ENCODE data around the gene AJAP1. TPM values are rescaled to one million over a fixed set of nuclear protein-coding genes. Genes with fewer than 3 reads are reported as not detected.

The AJAP1 gene
- total and polyA plus RNA-seq, 10 of the 15 experiments (the other 5 are each of a cell fraction or from before 2014, with no cell fraction given) = not detected

- no peak overlapping the region for H3K4me2 ChIP-seq (ENCODE audit: control insufficient read depth, insufficient read depth)
- H3K36me3 ChIP-seq (ENCODE audit: control insufficient read depth in 2 of 2, insufficient read depth in 2 of 2, low read length in 1 of 2) = no peaks in the 10 kb centered on the region
- in situ Hi-C loops (cut with MboI) = no loop called here
- WGBS (ENCODE audit: insufficient coverage, insufficient replicate concordance, low lambda C conversion rate, missing lambda C conversion rate) = 57% methylated on average over 22 of the region's 23 CpGs
- no peak overlapping the region for H3K4me3 ChIP-seq
- TF ChIP-seq KDM1A (IDR thresholded peaks at IDR 0.05; ENCODE audit: borderline replicate concordance) (no peak), NFXL1 (IDR thresholded peaks at IDR 0.05; ENCODE audit: borderline replicate concordance) (no peak), MYC (IDR thresholded peaks at IDR 0.05; ENCODE audit: insufficient read depth, insufficient read length, insufficient replicate concordance, low read length, severe bottlenecking) (no peak)
- no peaks in the 10 kb centered on the region for H3K27me3 ChIP-seq (replicated peaks in 1 of 2; ENCODE audit: control insufficient read depth in 2 of 2, insufficient read depth in 2 of 2, low read length in 1 of 2)
- ChIA-PET POLR2A (interaction anchor here (0.7 kb wide), 1 partner anchor 384 kb away, joined by 3 read pairs; no protein-coding TSS in a partner anchor), SMC1A (ENCODE audit: uncharacterized antibody, unreplicated experiment) (no interaction called here), RAD21 (ENCODE audit: unreplicated experiment) (no interaction called here), CTCF (no interaction called here)
- ATAC-seq (no peak), DNase-seq (ENCODE audit: low read depth, low spot score) (no peak), FAIRE-seq (no peak)
- H3K79me2 ChIP-seq (ENCODE audit: control insufficient read depth, insufficient read depth, low read length) = no peaks in the 10 kb centered on the region
- H3K9ac ChIP-seq (ENCODE audit: control insufficient read depth, insufficient read depth, low read length) = no peak overlapping the region
- intact Hi-C loops (cut with micrococcal nuclease; ENCODE audit: unreplicated experiment) = no loop called here
- no peaks in the 10 kb centered on the region for H4K20me1 ChIP-seq (ENCODE audit: control insufficient read depth, insufficient read depth)
- H3K4me1 ChIP-seq (ENCODE audit: control insufficient read depth, insufficient read depth, low read length) = no peaks in the 10 kb centered on the region
- no TSS peak for BruUV-seq (replicated peaks)
- H2AFZ ChIP-seq (ENCODE audit: control insufficient read depth, low read depth, low read length) = no peak overlapping the region
- H3K27ac ChIP-seq (ENCODE audit: control insufficient read depth, insufficient read depth) = no peak overlapping the region
- no peaks in the 10 kb centered on the region for H3K9me3 ChIP-seq (replicated peaks; ENCODE audit: control insufficient read depth, insufficient read depth, low read length)
These were observed 17.6 kb upstream of the AJAP1 start for GRCh38 chr1:4636644-4637380.

- ChIA-PET POLR2A (no interaction called here), SMC1A (ENCODE audit: uncharacterized antibody, unreplicated experiment) (no interaction called here), RAD21 (ENCODE audit: unreplicated experiment) (no interaction called here), CTCF (no interaction called here)
- Histone ChIP-seq H4K20me1 (ENCODE audit: control insufficient read depth, insufficient read depth) (no peaks in the 10 kb centered on the region), H3K4me2 (ENCODE audit: control insufficient read depth, insufficient read depth) (no peak overlapping the region), H3K27me3 (replicated peaks in 1 of 2; ENCODE audit: control insufficient read depth in 2 of 2, insufficient read depth in 2 of 2, low read length in 1 of 2) (no peaks in the 10 kb centered on the region), H2AFZ (ENCODE audit: control insufficient read depth, low read depth, low read length) (no peak overlapping the region), H3K36me3 (ENCODE audit: control insufficient read depth in 2 of 2, insufficient read depth in 2 of 2, low read length in 1 of 2) (no peaks in the 10 kb centered on the region), H3K79me2 (ENCODE audit: control insufficient read depth, insufficient read depth, low read length) (no peaks in the 10 kb centered on the region), H3K4me3 (no peak overlapping the region), H3K9me3 (replicated peaks; ENCODE audit: control insufficient read depth, insufficient read depth, low read length) (no peaks in the 10 kb centered on the region), H3K9ac (ENCODE audit: control insufficient read depth, insufficient read depth, low read length) (no peak overlapping the region), H3K27ac (ENCODE audit: control insufficient read depth, insufficient read depth) (no peak overlapping the region), H3K4me1 (ENCODE audit: control insufficient read depth, insufficient read depth, low read length) (no peaks in the 10 kb centered on the region)
- in situ Hi-C loops (cut with MboI) (no loop called here), intact Hi-C loops (cut with micrococcal nuclease; ENCODE audit: unreplicated experiment) (no loop called here)
- no peak for FAIRE-seq
- 41% methylated on average over 32 of the region's 34 CpGs for WGBS (ENCODE audit: insufficient coverage, insufficient replicate concordance, low lambda C conversion rate, missing lambda C conversion rate)
- DNase-seq (ENCODE audit: low read depth, low spot score) = no peak
- ATAC-seq = no peak
- TF ChIP-seq MAX (IDR thresholded peaks at IDR 0.05; ENCODE audit: low read depth, low read length) (no peak), CEBPB (IDR thresholded peaks at IDR 0.05; ENCODE audit: borderline replicate concordance in 1 of 2, low read depth in 2 of 2, low read length in 2 of 2) (no peak), JUND (IDR thresholded peaks at IDR 0.05; ENCODE audit: low read depth, low read length) (no peak), ZNF622 (IDR thresholded peaks at IDR 0.05) (no peak), BMI1 (IDR thresholded peaks at IDR 0.05; ENCODE audit: borderline replicate concordance) (no peak)
- no TSS peak for BruUV-seq (replicated peaks)
These were observed 16.6 kb upstream of the AJAP1 start for GRCh38 chr1:4637616-4638344.
